GM19328 (cell line): Measurements from ENCODE around the gene ZNF366.

Experiments used
- ATAC-seq: cut with Tn5 transposase; IDR thresholded peaks from one replicate; pipeline ENCODE4 v1.9.1; 2021; ENCODE audit warnings: mild to moderate bottlenecking, moderate library complexity; ENCODE audit not compliant: unreplicated experiment

Gene ZNF366, protein sequence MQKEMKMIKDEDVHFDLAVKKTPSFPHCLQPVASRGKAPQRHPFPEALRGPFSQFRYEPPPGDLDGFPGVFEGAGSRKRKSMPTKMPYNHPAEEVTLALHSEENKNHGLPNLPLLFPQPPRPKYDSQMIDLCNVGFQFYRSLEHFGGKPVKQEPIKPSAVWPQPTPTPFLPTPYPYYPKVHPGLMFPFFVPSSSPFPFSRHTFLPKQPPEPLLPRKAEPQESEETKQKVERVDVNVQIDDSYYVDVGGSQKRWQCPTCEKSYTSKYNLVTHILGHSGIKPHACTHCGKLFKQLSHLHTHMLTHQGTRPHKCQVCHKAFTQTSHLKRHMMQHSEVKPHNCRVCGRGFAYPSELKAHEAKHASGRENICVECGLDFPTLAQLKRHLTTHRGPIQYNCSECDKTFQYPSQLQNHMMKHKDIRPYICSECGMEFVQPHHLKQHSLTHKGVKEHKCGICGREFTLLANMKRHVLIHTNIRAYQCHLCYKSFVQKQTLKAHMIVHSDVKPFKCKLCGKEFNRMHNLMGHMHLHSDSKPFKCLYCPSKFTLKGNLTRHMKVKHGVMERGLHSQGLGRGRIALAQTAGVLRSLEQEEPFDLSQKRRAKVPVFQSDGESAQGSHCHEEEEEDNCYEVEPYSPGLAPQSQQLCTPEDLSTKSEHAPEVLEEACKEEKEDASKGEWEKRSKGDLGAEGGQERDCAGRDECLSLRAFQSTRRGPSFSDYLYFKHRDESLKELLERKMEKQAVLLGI

DNA sequence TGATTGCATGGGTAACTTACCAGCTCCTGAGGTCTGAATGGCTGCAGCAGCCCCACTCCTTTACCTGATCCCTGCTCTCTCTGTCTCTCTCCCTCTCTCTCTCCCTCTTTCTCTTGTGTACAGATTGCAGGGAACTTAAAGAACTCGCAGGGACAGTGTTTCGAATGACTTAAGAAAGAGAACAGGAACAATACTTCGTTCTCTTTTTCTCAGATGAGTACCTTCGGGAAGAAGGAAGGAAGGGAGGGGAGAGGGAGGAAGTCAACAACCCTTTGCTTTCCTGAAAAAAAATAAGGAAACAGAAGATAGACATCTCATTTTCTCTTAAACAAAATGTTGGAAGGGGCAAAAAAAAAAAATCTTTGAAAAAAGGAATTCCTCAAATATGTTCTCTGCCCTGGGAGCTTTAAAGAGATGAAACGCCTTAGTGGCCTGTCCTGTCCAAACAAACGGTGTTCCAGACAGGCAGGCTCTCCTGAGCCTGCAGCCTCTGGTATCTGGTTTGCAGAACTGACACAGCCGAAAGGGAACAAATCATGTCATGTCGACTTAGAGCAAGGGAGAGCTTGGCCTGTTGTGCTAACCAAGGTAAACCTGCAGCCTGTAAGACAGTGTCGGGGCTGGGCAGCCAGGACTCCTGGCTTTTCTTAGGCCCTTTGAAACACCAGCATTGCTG lies at the start of gene ZNF366:
Gene ZNF366 (minus strand): TSS at position 180 of the 676 bp plus-strand sequence. CDS start 45,914 bp downstream, outside the sequence.
- no peak for ATAC-seq

DNA sequence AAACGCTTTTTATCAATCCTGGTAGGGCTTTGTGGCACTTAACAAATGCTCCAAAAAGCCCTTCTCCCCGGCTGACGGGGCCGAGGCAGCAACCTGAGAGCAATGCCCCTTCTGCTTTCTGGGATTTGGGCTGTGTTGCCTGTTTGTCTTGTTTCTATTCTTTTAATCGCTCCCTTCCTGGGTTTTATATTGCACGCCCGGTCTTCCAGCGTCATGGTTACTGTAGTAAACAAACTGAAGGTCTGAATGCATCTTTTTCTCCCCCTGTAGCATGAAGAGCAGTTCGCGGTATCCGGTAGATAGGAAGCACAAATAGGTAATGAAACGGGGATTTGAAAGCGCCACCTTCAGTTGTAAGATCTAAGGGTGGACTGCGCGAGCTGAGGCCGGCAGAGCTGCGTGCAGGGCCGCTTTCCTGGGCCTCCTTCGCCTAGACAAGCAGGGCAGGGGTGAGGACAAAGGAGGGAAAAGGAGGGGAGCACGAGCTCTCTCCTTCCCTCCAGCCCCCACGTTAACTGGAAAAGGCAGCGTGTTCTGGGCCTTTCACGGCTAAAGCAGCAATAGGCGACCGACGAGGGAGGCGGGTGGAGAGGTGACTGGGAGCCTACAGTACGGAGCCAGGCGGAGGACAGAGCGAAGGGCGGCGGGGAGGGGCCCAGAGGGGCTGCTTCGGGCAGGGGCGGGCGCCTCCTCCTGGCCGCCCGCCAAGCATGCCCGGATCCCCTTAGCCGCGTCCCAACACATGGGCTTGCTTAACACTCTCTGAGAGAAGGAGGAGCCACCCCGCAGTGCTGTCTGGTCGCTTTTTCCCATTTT lies 49.3 kb upstream of the ZNF366 start:
- ATAC-seq = peak; percentile 65

DNA sequence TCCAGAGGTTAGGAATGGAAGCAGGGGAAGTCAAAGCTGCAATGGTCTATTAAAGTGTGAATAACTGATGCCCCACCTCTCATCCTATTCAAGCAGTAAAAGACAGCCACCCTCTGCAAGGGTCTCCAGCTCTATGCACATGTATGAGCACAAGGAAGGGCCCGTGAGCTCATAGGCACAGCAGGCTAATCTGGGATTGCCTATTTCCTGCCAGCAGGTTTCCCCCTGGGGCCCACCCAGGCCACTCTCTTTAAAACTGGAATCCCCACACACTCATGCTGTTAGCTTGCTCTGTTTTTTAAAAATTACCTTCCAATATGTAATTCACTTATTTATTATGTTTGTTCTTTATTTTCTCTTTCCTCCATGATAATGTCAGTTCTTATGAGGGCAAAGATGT lies 48.7 kb upstream of the ZNF366 start:
- no peak for ATAC-seq

DNA sequence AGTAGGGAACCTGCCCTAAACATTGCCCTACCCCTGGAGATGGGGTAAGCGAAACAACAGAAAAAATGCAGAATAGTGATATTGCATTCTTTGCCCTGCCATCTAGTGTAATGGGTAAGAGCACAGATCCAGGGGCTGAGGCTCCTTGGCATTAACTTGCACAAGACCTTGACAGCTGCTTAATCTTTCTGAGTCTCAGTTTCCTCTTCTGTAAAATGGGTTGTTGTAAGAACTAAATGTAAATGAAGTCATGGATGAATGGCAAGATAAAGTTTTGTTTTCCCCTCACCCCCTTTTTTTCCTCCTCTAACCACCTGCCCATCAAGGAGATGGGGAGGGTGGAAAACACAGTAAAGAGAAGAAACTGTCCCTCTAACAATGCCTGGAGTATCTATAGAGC lies 47.7 kb upstream of the ZNF366 start:
- ATAC-seq = no peak

DNA sequence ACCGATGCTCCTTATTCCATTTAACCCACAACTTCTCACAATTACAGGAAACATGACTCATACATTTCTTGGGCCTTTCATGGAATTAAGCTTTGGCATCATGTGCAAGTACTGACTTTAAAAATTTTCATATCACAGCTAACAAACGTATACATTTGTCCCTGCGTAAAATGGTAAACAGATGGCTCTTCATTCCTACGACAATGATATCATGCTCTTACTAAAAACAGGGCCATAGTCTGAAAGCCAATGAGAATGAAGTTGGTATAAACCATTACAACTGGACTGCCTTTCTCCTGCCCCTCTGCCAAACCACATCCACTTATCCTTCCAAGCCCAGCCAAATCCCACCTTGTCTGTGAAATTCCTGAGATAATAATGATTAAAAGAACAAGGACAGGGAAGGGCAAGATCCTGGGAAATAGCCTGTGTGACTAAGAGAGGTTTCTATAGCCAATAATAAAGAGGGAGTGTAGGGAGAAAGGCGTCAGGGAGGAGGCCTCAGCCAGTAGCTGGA lies 44.9 kb upstream of the ZNF366 start:
- no peak for ATAC-seq

DNA sequence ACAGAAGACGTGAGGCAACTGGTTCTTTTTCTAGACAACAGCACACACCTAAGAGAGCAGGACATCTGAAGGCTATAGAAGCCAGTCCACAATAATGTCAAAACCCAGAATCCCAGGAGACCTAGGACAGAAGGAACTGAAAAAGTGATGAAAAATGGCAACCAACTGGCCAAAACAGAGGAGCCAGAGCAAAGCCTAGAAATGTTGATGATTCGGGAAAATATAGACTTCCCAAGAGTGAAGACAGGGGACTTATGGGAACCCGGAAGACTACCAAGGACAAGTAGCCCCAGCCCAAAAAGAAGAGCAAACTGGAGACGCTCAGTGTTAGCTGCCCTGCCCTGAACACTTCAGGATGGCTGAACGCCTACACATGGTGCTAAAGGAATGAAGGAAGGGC lies 43.4 kb upstream of the ZNF366 start:
- ATAC-seq = no peak

DNA sequence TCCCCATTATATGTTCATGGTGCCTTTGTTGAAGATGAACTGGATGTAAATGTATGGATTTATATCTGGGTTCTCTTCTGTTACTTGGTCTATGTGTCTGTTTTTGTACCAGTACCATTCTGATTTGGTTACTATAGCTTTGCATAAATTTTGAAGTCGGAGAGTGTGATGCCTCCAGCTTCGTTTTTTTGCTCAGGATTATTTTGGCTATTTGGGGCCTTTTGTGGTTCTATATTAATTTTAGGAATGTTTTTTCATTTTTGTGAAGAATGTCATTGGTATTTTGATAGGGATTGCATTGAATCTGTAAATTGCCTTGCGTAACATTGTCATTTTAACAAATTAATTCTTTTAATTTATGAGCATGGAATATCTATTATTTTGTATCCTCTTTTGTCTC lies 36.6 kb upstream of the ZNF366 start:
- no peak for ATAC-seq

DNA sequence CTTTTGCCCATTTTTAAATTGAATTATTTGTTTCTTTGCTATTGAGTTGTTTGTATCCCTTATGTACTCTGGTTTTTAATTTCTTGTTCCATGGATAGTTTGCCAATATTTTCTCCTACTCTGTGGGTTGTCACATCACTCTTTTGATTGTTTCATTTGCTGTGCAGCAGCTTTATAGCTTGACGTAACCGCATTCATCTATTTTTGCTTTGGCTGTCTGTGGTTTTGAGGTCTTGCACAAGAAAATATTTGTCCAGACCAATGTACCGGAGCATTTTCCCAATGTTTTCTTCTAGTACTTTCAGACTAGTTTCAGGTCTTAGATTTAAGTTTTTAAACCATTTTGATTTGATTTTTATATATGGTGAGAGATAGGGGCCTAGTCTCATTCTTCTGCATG lies 36.2 kb upstream of the ZNF366 start:
- ATAC-seq = no peak

DNA sequence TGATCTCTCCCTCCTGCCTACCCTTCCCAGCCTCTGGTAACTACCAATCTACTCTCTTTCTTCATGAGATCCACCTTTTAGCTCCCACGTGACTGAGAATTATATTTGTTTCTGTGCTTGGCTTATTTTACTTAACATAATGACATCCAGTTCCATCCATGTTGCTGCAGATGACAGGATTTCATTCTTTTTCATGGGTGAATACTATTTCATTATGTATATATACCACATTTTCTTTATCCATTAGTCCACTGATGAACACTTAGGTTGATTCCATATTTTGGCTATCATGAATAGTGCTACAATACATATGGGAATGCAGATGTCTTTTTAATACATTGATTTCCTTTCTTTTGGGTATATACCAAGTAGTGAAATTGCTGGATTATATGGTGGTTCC lies 35.5 kb upstream of the ZNF366 start:
- ATAC-seq = no peak

DNA sequence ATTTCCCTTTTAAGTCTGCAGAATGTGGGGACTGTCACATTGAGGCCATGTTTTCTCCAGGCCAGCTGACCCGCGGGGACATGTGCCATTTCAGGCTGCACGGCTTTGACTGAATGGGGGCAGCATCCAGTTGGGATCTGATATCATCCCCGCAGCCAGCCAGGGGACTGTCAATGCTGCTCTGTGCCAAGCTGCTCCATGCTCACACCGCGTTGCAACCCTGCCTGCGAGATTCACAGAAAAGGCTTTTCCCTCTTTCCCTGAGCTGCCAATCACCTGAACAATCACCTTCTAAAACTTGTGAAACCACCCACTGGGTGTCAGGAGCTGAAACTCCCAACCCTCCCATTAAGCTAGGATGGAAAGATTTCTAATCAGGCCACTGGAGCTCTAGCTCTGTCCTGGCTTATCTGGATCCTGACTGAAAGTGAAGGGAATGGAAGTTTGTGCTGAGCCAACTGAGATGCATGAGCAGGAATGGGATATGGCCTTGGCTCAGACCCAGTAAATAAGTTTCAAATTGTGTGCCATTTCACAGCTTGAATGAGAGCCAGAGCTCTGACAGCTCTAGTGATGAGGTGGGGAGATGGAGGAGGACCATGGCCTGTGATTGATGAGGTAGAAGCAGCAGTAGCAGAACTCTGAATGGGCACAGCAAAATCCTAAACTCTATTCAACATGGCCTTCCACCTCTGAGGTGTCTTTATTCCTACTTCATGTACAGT lies 34.5 kb upstream of the ZNF366 start:
- ATAC-seq = no peak

DNA sequence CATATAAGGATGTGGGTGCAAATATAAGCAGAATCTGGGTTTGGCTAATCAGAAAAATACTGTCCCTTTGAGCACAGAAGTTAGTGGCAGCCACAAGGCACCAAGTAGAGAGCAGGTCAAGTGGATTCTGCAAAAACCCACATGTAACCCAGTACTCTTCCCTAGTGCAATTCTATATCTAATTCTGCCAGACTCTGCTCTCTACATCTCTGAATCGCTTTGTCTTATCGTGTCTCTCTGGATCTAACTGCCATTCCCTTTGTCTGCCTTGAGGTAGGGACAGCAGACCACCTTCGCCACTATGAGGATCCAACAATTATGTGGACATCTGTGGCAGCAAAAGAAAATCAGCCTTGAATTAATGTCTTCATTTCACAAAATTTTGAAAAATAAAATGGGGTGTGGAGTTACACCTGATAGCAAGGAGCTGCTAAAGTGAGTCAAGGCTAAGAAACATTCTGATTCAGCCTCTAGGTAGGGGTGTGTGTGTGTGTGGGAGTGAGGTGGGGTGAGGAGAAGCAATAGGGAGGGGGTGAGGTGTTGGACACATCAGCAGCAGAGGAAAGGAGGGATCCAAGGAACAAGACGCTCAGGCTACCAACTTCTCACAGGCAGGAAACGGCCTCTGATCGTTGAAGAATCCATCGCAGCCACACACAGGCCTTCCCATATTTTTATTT lies 33.7 kb upstream of the ZNF366 start:
- ATAC-seq = no peak

DNA sequence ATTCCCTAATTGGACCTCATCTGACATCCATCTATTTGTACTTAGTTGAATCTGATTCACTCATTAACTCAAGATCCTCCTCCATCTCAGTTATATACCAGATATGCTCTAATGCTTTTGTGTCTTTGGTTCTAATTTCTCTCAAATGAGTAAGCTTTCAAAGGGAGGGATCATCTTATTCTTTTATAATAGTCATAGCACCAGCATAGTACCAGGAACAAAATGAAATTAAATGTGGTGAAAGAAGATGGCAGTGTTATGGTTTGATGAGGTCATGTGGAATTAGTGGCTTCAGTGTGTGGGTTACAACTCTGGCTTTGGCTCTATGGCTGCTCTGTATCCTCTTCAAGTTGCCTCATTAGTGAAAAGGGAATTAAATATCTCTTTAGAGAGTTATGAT lies 32.5 kb upstream of the ZNF366 start:
- ATAC-seq = no peak

DNA sequence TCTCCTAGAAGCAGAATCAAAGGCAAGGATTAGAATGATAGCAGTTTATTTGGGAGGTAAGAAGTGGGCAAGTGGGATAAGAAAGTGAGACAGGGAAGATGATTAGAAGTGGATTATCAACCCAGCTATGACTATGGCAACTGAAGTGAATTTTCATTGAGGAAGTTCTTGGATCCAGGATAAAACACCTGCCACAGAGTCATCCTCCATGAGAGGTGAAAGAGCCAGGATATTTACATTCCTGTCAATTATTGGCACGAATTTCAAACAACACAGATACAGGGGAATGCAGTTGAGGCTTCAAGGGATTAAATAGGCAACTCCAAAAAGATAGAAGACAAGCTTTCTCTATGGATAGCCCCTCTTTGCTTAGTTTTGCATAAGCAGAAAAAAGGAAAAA lies 31.8 kb upstream of the ZNF366 start:
- no peak for ATAC-seq

DNA sequence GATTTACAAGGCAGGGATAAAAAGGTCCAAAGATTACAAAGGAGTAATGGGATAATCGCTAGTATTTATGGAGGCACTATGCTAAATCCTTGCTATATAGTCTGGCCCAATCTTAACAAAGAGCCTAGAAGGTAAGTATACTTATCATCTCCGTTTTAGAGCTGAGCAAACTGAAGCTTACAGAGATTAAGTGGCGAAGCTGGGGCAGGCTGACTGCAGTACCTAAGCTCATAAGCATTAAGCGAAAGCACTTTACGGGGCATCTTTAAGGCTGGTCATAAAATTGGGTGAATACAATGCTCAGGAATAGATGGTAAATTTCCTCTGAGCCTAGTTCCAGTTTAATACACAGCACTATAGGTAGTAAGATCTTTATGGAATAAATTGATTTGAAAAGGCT lies 30.0 kb upstream of the ZNF366 start:
- no peak for ATAC-seq

DNA sequence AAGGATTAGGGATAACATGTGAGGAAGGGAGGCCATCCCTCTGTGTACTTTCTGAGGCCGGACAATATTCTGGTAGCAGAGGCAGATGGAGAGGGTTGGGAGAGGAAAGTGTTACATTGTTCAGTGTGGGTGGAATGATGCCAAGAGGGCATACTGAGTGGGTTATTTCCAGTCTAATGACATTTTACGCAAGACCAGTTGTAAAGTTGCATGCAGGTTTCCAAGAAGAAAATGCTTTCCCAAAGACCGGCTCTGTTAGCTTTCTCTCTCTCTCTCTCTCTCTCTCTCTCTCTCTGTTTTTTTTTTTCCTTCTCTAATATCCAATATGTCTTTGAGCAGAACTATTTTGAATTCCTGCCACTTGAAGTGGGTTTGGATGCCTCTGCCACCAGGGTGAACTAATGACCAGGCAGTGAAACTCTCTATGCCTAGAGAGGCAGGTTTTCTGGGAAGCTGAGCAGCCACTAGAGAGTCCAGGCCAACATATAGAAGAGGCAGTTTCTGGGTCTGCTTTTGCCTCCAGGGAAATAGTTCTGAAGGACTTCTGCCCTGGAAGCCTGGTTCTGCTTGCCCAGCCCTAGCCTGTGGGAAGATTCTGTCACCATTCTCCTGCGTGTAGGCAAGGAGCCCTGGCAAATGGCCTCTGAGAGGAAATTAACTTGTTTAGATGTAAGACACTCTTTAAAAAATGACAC lies 24.4 kb upstream of the ZNF366 start:
- ATAC-seq = no peak

DNA sequence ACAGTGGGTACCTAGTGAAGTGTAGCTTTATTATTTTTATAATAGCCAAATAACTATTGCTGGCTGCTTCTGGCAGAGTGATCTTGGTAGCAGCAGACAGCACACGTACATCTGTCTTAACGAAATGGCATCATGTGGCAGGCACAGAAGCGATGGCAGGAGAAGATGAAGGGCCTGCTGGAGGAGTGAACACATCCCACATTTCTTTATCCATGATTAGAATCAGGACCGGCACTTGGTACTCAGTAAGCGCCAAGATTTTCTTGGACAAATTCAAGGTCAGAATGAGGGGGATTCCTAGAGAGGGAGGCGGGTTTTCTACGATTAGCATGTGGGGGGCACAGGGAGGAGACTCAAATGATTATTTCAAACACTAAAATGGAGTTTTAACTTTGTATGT lies 23.0 kb upstream of the ZNF366 start:
- ATAC-seq = no peak

DNA sequence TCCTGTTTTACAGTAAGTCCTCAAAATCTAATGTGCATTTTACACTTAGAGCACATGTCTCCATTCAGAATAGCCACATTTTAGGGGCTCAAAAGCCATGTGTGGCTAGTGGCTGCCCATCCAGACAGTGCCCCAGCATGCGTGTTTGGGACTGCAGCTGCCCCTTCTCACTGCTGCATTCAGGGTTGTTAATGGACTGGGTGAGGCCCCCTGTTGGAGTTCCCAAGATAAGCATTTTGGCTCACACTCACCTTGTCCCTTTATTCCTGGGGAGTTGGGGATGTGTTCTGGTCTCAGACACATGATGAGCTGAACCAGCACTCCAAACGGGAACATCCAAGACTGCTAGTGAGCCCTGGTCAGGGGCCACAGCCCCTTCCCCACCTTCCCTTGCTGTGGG lies 22.2 kb upstream of the ZNF366 start:
- ATAC-seq = no peak

DNA sequence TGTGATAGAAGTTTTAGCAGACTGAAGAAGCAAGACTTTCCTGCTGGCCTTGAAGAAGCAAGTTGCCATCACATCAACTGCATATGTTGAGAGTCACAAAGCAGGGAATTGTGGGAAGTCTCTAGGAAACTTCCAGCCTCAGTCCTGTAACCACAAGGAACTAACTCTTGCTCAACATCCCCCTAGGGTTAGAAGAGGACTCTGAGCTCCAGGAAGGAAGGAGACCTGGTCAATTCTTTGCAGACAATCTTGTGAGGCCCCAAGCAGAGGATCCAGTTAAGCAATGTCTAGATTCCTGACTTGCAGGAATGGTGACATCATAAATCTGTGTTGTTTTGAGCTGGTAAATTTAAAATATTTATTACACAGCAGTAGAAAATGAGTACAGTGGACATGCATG lies 18.6 kb upstream of the ZNF366 start:
- no peak for ATAC-seq
